Raji (cell line): ENCODE results near the gene ATP5F1E.

ENCODE experiments used
- POLR2A ChIP-seq: IDR thresholded peaks from 2 replicates; pipeline ENCODE4 v1.6.1; 2011; ENCODE audit warnings: low read depth, low read length, control low read depth; ENCODE audit not compliant: insufficient read depth

The ATP5F1E gene

GRCh38 chr20:59016795-59017492, 15.2 kb downstream of the ATP5F1E start:
- no peak for TF ChIP-seq POLR2A

DNA sequence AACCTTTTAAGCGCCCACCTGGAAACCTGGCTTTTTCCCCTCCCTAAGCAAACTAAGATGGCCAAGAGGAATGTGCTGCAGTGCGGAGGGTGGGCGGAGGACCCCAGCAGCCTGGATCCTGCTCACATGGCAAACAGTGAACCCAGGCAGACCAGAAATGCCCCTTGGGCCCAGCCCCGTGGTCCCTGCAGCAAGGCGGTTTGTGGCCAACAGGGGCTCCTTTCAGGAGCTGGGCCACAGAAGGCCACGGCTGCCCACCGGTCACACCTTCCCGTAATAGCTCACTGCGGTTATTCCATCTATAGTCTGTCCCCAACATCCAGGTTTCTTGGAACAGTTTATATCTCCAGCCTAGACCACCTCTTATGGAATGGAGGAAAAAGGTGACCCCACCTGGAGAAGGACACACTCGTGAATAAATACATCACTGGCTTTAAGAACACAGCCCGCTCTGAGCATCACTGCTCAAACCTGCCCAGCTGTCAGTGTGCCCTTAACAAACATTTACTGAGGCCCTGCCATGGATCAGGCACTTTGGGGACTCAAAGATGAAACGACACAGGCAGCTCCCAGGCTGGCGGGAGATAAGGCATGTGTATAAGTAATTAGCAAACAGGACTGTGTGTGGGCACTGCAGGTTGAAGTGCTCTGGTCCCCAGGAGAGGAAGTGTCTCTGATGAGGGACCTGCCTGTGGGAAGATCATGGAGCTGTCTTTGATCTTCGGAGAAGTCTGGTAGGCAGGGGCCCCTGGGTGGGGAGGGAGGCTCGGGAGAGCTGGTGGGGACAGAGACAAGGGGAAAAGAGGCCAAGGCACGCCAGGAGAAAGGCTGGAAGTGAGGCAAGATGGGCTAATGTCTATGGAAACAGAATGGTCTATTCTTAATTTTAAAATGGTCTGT, 16.1 kb downstream of the ATP5F1E start:
- TF ChIP-seq POLR2A, result no peak

- TF ChIP-seq POLR2A, result no peak
Observed at GRCh38 chr20:59015411-59015810, 16.7 kb downstream of the ATP5F1E start.

DNA sequence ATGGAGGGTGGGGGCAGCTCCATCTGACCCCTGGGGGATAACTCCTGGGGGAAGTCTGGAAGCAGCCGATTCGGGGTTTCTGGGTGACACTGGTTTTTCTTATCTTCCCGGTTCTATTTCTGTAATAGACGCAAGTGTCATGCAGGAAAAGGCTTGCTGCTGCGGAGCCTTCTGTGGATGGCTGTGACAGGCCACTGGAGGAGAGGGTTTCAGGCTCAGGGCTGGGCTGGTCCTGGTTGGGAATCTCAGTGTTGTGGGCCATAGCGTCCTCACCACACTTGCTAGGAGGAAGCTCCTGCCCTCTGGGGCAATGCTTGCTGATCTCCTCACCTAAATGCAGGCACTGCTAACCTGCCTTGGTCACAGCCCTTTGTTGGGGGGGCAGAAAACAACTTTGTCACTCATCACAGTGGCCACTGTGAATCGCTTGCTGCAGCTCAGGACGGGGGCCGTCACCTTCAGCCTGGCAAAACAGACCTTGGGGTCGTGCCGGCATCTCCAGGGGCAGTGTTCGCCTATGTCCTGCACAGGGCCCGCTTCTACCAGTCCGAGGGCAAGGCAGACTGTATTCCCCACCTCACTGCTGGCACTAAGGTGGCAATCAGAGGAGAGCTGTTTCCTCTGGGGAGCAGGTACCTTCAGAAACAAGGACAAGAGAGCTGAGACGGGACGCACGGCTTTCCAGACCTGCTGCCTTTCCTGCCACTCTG, 17.3 kb downstream of the ATP5F1E start:
- TF ChIP-seq POLR2A, result no peak

- TF ChIP-seq POLR2A, result no peak
Observed at GRCh38 chr20:59013959-59014608, 18.1 kb downstream of the ATP5F1E start.

- TF ChIP-seq POLR2A, result no peak
Observed at GRCh38 chr20:59013031-59013951, 18.8 kb downstream of the ATP5F1E start.

DNA sequence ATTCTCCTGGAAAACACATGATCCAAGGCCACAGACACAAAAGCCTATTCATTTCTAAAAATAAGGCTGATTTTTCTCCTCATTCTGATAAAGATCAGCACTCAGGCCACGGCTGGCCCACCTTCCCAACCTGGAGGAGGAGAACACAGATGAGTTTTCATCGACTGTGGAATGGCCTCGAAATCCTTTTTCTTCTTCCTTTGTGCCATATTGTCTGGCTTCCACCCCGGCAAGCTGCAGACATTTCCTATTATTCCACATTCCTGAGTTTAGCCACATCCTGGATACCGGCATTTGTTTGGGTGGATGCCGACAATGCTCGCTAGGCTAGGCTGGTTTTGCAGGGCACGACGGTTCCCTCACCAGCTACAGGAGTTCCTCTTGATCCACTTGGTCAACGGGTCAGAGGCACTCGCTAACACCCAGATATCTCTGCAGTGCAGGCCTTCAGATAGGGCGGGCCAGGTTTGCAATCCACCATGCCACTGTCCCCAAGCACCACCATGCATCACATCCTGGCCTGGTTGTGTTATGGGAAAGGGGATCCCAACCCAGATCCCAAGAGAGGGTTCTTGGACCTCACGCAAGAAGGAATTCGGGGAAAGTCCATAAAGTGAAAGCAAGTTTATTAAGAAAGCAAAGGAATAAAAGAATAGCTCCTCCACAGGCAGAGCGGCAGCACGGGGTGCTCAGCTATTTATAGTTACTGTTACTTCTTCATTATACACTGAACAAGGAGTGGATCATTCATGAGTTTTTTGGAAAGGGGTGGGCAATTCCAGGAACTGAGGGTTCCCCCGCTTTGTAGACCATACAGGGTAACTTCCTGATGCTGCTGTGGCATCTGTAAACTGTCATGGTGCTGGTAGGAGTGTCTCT, 20.9 kb downstream of the ATP5F1E start:
- TF ChIP-seq POLR2A, result no peak

- no peak for TF ChIP-seq POLR2A
Observed at GRCh38 chr20:59010321-59010994, 21.7 kb downstream of the ATP5F1E start.

GRCh38 chr20:59008715-59009336, 23.3 kb downstream of the ATP5F1E start:
- no peak for TF ChIP-seq POLR2A

DNA sequence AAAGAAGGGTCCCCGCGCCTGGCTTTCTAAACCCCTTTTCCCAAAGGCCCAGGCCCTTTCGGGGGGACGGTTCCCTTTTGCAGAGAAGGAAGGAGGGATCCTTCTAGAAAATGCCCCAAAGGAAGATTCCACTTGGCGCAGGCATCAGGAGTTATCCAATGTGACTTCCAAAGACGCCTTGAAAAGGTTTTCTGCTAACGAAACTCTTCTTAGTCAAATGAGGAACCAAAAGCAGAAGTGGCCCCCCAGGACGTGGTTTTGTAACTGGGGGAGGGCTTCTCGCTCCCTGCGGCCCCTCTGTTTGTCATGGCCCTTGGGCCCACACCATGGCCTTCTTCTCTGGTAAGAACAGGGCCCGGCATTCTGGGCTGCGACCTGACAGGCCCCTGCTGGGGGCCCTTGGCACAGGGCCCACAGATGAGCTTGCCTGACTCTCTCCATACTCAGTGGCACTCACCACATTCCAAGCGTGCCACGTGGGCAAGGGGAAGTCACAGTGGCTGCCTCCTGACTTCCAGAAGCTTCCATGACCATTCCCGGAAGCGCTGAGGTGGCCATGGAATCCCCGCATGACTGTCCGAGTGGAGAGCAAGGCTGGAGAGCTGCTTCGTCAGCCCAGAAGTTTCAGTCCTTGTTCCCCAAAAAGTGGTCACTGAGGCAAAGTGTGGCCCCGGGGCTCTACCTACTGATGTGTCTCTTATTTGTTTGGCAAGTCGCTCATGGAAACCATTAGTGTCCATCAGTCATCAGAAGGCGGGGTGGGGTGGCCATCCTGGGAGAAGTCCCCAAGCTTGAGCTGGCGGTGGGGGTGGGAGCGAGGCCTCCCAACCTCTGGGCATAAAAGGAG, 24.2 kb downstream of the ATP5F1E start:
- TF ChIP-seq POLR2A, result 0 out of 2 replicates have a peak, but pooled peaks have one; percentile 21
